HFF-Myc (cell line): ENCODE data around the gene WWOX.

ENCODE experiments used
- DNase-seq: peaks from one replicate; pipeline ENCODE4 v3.0.0-alpha.2; 2011; ENCODE audit warnings: low read depth; ENCODE audit errors: extremely low read depth
- H3K4me3 ChIP-seq: replicated peaks from 2 replicates; pipeline ENCODE4 v1.5.1; 2011; ENCODE audit warnings: low read depth, mild to moderate bottlenecking, control low read depth, low read length
- TF ChIP-seq, protein P1 (sequence below): IDR thresholded peaks from 2 replicates; pipeline ENCODE4 v1.5.1; 2012; ENCODE audit warnings: mild to moderate bottlenecking, low read depth, low read length, control low read depth; ENCODE audit errors: missing control alignments

WWOX gene

DNA sequence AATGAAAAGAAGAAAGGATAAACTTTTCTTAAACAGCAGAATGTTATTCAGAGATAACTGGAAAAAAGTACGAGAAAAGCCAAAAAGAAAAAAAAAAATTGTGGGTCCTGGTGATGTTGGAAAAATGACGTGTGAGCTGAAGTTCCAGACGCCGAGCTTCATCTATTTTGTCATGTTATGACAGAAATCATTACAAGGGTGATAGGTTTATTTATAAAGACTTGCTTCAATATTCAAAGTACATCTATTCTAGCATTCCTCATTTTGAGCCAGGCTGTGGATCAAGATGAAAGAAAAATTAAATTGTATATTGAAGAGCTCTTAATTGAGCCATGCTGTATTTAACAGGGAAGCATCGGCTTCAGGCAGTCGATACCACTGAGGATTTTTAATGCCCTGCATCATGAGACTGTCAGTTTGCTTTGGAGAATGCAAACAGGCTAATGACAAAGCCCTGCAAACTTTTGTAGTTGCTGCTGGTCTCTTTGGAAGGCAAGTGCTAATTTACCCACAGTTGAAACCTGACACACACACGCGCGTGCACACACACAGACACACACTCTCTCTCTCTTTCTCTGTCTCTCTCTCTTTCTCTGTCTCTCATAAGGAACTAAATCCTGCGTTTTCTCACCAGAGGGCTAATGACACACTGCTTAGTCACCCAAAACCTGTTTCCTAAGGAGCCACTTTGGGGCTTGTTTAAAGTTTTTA, 110.7 kb downstream of the WWOX start:
- DNase-seq: no peak
- TF ChIP-seq, protein P1, sequence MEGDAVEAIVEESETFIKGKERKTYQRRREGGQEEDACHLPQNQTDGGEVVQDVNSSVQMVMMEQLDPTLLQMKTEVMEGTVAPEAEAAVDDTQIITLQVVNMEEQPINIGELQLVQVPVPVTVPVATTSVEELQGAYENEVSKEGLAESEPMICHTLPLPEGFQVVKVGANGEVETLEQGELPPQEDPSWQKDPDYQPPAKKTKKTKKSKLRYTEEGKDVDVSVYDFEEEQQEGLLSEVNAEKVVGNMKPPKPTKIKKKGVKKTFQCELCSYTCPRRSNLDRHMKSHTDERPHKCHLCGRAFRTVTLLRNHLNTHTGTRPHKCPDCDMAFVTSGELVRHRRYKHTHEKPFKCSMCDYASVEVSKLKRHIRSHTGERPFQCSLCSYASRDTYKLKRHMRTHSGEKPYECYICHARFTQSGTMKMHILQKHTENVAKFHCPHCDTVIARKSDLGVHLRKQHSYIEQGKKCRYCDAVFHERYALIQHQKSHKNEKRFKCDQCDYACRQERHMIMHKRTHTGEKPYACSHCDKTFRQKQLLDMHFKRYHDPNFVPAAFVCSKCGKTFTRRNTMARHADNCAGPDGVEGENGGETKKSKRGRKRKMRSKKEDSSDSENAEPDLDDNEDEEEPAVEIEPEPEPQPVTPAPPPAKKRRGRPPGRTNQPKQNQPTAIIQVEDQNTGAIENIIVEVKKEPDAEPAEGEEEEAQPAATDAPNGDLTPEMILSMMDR: no peak

DNA sequence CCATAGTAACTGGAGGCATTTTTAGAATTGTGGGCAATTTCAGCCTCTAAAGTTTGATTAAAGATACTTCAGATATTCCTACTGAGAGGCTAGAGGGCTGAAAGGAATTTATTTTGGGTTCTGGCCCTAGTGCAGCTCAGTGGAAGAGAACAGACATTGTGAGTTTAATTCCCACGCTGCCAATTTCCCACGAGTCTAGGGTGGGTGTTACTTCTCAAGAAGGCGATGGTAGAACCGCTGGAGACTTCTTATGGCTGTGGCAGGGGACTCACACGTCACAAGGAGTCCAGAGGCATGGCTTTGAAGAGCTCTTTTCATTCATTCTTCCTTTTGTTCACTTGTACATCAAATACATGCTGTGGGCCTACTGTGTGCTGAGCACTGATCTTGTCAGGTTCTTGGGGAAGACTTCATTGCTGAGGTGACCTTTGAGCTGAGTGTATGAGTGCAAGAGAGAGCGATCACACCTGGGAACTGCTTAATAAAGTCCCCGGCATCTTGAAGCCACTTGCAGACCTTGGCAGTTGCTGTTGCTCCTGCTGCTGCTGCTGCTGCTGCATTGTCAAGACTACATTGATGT, 111.7 kb downstream of the WWOX start:
- H3K4me3 ChIP-seq: no peak overlapping the region
- TF ChIP-seq, protein P1: no peak
- no peak for DNase-seq

More for the DNA sequence above, 110.7 kb downstream of the WWOX start:
- H3K4me3 ChIP-seq: no peak overlapping the region

DNA sequence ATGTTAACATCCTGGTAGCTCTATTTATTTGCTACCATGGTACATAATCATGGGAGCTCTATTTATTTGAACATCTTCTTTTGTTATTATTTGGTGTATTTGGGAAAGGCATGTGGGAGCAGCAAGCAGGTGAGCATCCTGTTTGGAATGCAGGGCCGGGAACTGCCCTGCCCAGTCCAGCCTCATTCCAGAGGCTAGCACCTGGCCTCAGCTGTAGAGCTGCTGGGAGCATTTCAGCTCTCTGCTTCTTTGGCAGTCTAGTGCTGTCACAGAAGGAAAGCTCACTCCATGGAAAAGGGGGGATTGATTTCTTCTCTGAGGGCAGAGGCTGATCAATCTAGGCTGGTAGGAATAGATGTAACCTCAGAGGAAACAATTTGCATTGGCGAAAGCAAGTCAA, 112.5 kb downstream of the WWOX start:
- H3K4me3 ChIP-seq: no peak overlapping the region
- TF ChIP-seq, protein P1: no peak
- no peak for DNase-seq

DNA sequence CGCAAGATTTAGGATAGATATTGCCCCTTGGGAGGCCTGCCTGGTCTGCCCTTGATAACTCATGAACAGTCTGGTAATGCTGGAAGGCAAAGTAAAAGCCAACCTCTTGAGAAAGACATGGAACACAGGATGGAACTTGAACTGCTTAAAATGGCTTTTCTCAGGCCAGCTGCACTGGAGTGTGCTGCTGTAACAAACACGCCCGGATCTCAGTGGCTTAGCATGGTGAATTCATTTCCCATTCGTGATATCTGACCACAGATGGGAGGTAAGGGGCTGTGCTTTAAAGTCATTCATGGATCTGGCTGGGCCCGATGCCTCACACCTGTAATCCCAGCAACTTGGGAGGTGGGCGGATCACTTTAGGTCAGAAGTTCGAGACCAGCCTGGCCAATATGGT, 113.2 kb downstream of the WWOX start:
- TF ChIP-seq, protein P1: no peak
- DNase-seq: no peak
- H3K4me3 ChIP-seq: no peak overlapping the region

DNA sequence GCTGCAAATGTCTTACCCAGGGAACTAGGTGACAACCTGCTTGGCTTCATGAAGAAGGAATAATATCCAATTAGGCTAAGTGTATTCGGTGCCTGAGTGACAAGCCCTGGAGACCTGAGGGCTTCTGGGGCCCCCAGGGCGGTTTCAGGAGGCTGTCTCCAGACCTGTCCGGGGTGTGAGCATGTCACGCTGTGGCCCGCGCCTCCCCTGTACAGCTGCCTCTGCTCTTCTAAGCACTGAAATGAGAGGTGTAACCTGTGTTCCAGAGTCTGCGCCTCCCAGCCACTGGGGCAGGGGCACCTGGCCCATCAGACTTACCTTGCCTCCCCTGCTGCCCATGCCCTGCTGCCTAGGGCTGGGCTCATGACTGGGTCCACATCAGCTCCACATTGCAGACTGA, 114.3 kb downstream of the WWOX start:
- no peak overlapping the region for H3K4me3 ChIP-seq
- DNase-seq: no peak
- TF ChIP-seq, protein P1: no peak

DNA sequence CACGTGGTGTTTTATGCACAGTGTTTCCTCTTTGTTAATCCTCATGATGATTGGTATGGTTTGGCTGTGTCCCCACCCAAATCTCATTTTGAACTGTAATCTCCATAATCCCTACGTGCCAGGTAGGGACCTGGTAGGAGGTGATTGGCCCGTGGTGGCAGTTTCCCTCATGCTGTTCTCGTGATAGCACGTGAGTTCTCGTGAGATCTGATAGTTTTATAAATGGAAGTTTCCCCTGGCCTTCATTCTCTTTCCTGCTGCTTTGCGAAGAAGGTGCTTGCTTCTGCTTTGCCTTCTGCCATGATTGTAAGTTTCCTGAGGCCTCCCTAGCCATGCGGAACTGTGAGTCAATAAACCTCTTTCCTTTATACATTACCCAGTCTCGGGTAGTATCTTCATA, 115.8 kb downstream of the WWOX start:
- no peak for DNase-seq
- TF ChIP-seq, protein P1: no peak
- H3K4me3 ChIP-seq: no peak overlapping the region
